C4-2B (cell line): ENCODE results near the gene GRK3.

Experiments used
- CTCF ChIP-seq: fragments of 450-650 bp; conservative IDR thresholded peaks from 2 replicates; pipeline ENCODE4 v1.5.1; 2017; ENCODE audit warnings: mild to moderate bottlenecking
- ZFX ChIP-seq: fragments of 450-650 bp; IDR thresholded peaks from 2 replicates; pipeline ENCODE4 v1.6.1; 2017

- TF ChIP-seq CTCF = no peak
- TF ChIP-seq ZFX = no peak
Observed at GRCh38 chr22:25546751-25547150, 17.7 kb upstream of the GRK3 start.
